PC-3 (cell line): Measurements from ENCODE around the gene MEDAG. TPM values are rescaled to one million over a fixed set of nuclear protein-coding genes. Genes with fewer than 3 reads are reported as not detected.

Source experiments
- ATAC-seq: fragments of 200-7000 bp; cut with Tn5 transposase; 2 replicates; pipeline ENCODE4 v1.9.1; 2020; ENCODE audit warnings: mild to moderate bottlenecking, moderate library complexity
- BruUV-seq: library from RNA; stranded (reverse); fragments of 400-500 nt; replicated peaks from 2 replicates; lab custom pipeline; 2021; lab: Mats Ljungman, UMichigan
- CTCF ChIA-PET: fragments of 300-600 bp; sonication (Branson Sonifier 250); formaldehyde crosslinking; loops from one replicate; lab custom pipeline; 2022; ENCODE audit warnings: antibody characterized with exemption; lab: Charles Lee
- POLR2A ChIA-PET: fragments of 300-600 bp; sonication (Branson Sonifier 250); formaldehyde crosslinking; loops from one replicate; lab custom pipeline; 2022; ENCODE audit warnings: antibody characterized with exemption; ENCODE audit not compliant: unreplicated experiment; lab: Charles Lee
- DNase-seq: peaks from one replicate; pipeline ENCODE4 v3.0.0-alpha.2; 2015
- H2AFZ ChIP-seq: fragments of 300-600 bp; sonication (generic); 2 replicates; pipeline ENCODE4 v1.6.0; 2016; ENCODE audit warnings: antibody characterized with exemption, low read length
- H3F3A ChIP-seq: fragments of 300-600 bp; sonication (generic); one replicate; pipeline ENCODE4 v1.6.0; 2017; ENCODE audit warnings: antibody characterized with exemption, low read length, control low read depth, mild to moderate bottlenecking; ENCODE audit not compliant: unreplicated experiment
- H3K27ac ChIP-seq: fragments of 300-600 bp; sonication (generic); 2 replicates; pipeline ENCODE4 v1.5.1; 2016; ENCODE audit warnings: mild to moderate bottlenecking, low read length
- H3K27me3 ChIP-seq: fragments of 300-600 bp; sonication (generic); 2 replicates; pipeline ENCODE4 v1.6.1; 2016; ENCODE audit warnings: low read length, mixed read lengths
- H3K36me3 ChIP-seq: fragments of 300-600 bp; sonication (generic); 2 replicates; pipeline ENCODE4 v1.6.1; 2016; ENCODE audit warnings: low read depth, mixed run types, low read length, mixed read lengths
- H3K4me1 ChIP-seq: fragments of 300-600 bp; sonication (generic); 2 replicates; pipeline ENCODE4 v1.5.1; 2016; ENCODE audit warnings: low read length; ENCODE audit not compliant: insufficient read depth
- H3K4me2 ChIP-seq: fragments of 300-600 bp; sonication (generic); 2 replicates; pipeline ENCODE4 v1.6.0; 2016; ENCODE audit warnings: low read length
- H3K4me3 ChIP-seq: fragments of 300-600 bp; sonication (generic); 2 replicates; pipeline ENCODE4 v1.5.1; 2016; ENCODE audit warnings: mild to moderate bottlenecking, low read length, mixed read lengths
- H3K79me2 ChIP-seq: fragments of 300-600 bp; sonication (generic); 2 replicates; pipeline ENCODE4 v1.6.1; 2017; ENCODE audit warnings: low read length, mixed read lengths
- H3K9ac ChIP-seq: fragments of 300-600 bp; sonication (generic); 2 replicates; pipeline ENCODE4 v1.6.0; 2016; ENCODE audit warnings: mild to moderate bottlenecking, low read length
- H3K9me2 ChIP-seq: fragments of 300-600 bp; sonication (generic); replicated peaks from 2 replicates; pipeline ENCODE4 v1.6.1; 2016; ENCODE audit warnings: mixed run types, low read length, mixed read lengths
- H3K9me3 ChIP-seq: fragments of 300-600 bp; sonication (generic); 2 replicates; pipeline ENCODE4 v1.6.1; 2016; ENCODE audit warnings: low read length, mixed read lengths
- H4K20me1 ChIP-seq: fragments of 300-600 bp; sonication (generic); 2 replicates; pipeline ENCODE4 v1.6.1; 2016; ENCODE audit warnings: low read length, mixed read lengths
- CTCF ChIP-seq: fragments of 300-600 bp; sonication (generic); conservative IDR thresholded peaks from 2 replicates; pipeline ENCODE4 v1.5.1; 2017; ENCODE audit warnings: antibody characterized with exemption, low read depth, mild to moderate bottlenecking, low read length
- EZH2 ChIP-seq: fragments of 300-600 bp; sonication (generic); IDR thresholded peaks from one replicate; pipeline ENCODE4 v1.6.1; 2017; ENCODE audit warnings: antibody characterized with exemption, mild to moderate bottlenecking, low read length; ENCODE audit not compliant: unreplicated experiment
- EZH2phosphoT487 ChIP-seq: fragments of 300-600 bp; sonication (generic); IDR thresholded peaks from 2 replicates; pipeline ENCODE4 v1.6.1; 2018; ENCODE audit warnings: mild to moderate bottlenecking, antibody characterized with exemption, low read length, borderline replicate concordance
- intact Hi-C: fragments of 100-400 bp; cut with micrococcal nuclease; formaldehyde crosslinking; loops from 2 replicates; pipeline ENCODE4 v1.9.0; 2023
- total RNA-seq: library from RNA; depleted of rRNA; stranded (reverse); fragments of >200 nt; gene quantifications from 2 replicates; pipeline ENCODE4 v1.2.3, GENCODE V29; 2014

Gene MEDAG
- total RNA-seq, 1 experiment from 2014 or later: not detected

- no peak overlapping the region for H3K27ac ChIP-seq
- ChIA-PET CTCF (no interaction called here), POLR2A (no interaction called here)
- H2AFZ ChIP-seq: no peak overlapping the region
- H3K4me1 ChIP-seq: no peaks in the 10 kb centered on the region
- no peaks in the 10 kb centered on the region for H3K36me3 ChIP-seq
- no peaks in the 10 kb centered on the region for H3F3A ChIP-seq
- no peak overlapping the region for H3K4me3 ChIP-seq
- TF ChIP-seq EZH2phosphoT487: no peak
- TF ChIP-seq CTCF: no peak
- TF ChIP-seq EZH2: no peak
- ATAC-seq: no peak
- H3K79me2 ChIP-seq: no peaks in the 10 kb centered on the region
- BruUV-seq: no TSS peak
- DNase-seq: no peak
- no peaks in the 10 kb centered on the region for H3K9me3 ChIP-seq
- H3K9me2 ChIP-seq: no peaks in the 10 kb centered on the region
- peaks cover 37% of the 10 kb centered on the region for H3K27me3 ChIP-seq
- no peaks in the 10 kb centered on the region for H4K20me1 ChIP-seq
- intact Hi-C loops: no loop called here
- no peak overlapping the region for H3K9ac ChIP-seq
- no peak overlapping the region for H3K4me2 ChIP-seq
These were observed 37.8 kb downstream of the MEDAG start for GRCh38 chr13:30943881-30944280.

GRCh38 chr13:30957258-30957943 lies 51.3 kb downstream of the MEDAG start:
- Histone ChIP-seq H4K20me1 (no peaks in the 10 kb centered on the region), H2AFZ (no peak overlapping the region), H3K4me1 (no peaks in the 10 kb centered on the region), H3K9ac (no peak overlapping the region), H3K9me3 (no peaks in the 10 kb centered on the region), H3F3A (no peaks in the 10 kb centered on the region), H3K9me2 (no peaks in the 10 kb centered on the region), H3K36me3 (no peaks in the 10 kb centered on the region), H3K27ac (no peak overlapping the region), H3K79me2 (no peaks in the 10 kb centered on the region), H3K4me2 (no peak overlapping the region), H3K27me3 (peaks cover 75% of the 10 kb centered on the region), H3K4me3 (no peak overlapping the region)
- no peak for ATAC-seq
- intact Hi-C loops: no loop called here
- ChIA-PET POLR2A (no interaction called here), CTCF (no interaction called here)
- no TSS peak for BruUV-seq
- no peak for DNase-seq
- TF ChIP-seq EZH2 (no peak), CTCF (no peak), EZH2phosphoT487 (no peak)

- Histone ChIP-seq H3K27me3 (peaks cover 76% of the 10 kb centered on the region), H3K79me2 (no peaks in the 10 kb centered on the region), H3K4me3 (no peak overlapping the region), H3K36me3 (no peaks in the 10 kb centered on the region), H3K9me3 (no peaks in the 10 kb centered on the region), H3K9me2 (no peaks in the 10 kb centered on the region), H2AFZ (no peak overlapping the region), H3F3A (no peaks in the 10 kb centered on the region), H3K9ac (no peak overlapping the region), H3K4me1 (no peaks in the 10 kb centered on the region), H3K27ac (no peak overlapping the region), H3K4me2 (no peak overlapping the region), H4K20me1 (no peaks in the 10 kb centered on the region)
- no peak for ATAC-seq
- intact Hi-C loops: no loop called here
- CTCF ChIA-PET: no interaction called here
- no TSS peak for BruUV-seq
- POLR2A ChIA-PET: no interaction called here
- DNase-seq: no peak
- TF ChIP-seq EZH2 (no peak), EZH2phosphoT487 (no peak), CTCF (no peak)
These were observed 53.6 kb downstream of the MEDAG start for GRCh38 chr13:30959678-30960077.
